Activated T-cell treated with anti-CD3 and anti-CD28 coated beads, Interleukin-2, amount 50 U/mL, for 24 hours (primary cell): ENCODE results near the gene LIF.
"Not testable (repeated sequence)": the region's sequence is repeated elsewhere in the genome, so short reads cannot be mapped to it uniquely, and the experiment has no call there.

Experiments
- DNase-seq: peaks from one replicate; pipeline ENCODE4 v3.0.0-alpha.2; 2020
- H3K27ac Mint-ChIP-seq: 2 replicates; pipeline ENCODE4 v1.8.0; 2020; ENCODE audit warnings: mild to moderate bottlenecking, mixed read lengths
- H3K27me3 Mint-ChIP-seq: 2 replicates; pipeline ENCODE4 v1.8.0; 2020; ENCODE audit warnings: mixed read lengths
- H3K36me3 Mint-ChIP-seq: 2 replicates; pipeline ENCODE4 v1.8.0; 2020; ENCODE audit warnings: low read depth, mixed read lengths
- H3K4me1 Mint-ChIP-seq: 2 replicates; pipeline ENCODE4 v1.8.0; 2020; ENCODE audit warnings: low read depth, mixed read lengths
- H3K4me3 Mint-ChIP-seq: 2 replicates; pipeline ENCODE4 v1.8.0; 2020; ENCODE audit warnings: mild to moderate bottlenecking, moderate library complexity, mixed read lengths
- H3K9me3 Mint-ChIP-seq: 2 replicates; pipeline ENCODE4 v1.8.0; 2020; ENCODE audit warnings: mixed read lengths

Gene LIF

GRCh38 chr22:30236875-30237274 is 9.7 kb downstream of the LIF start:
- DNase-seq, result no peak
- H3K27me3 Mint-ChIP-seq, result no peaks in the 10 kb centered on the region
- no peak overlapping the region for H3K4me3 Mint-ChIP-seq
- peaks cover 22% of the 10 kb centered on the region for H3K36me3 Mint-ChIP-seq
- H3K4me1 Mint-ChIP-seq, result peaks cover 8% of the 10 kb centered on the region
- H3K9me3 Mint-ChIP-seq, result no peaks in the 10 kb centered on the region
- H3K27ac Mint-ChIP-seq, result peak overlapping the region; percentile 22

- Mint-ChIP-seq H3K27ac (peak overlapping the region; percentile 35), H3K9me3 (no peaks in the 10 kb centered on the region), H3K4me1 (peaks cover 7% of the 10 kb centered on the region)
Measured at GRCh38 chr22:30235687-30236170, 10.8 kb downstream of the LIF start.

DNA sequence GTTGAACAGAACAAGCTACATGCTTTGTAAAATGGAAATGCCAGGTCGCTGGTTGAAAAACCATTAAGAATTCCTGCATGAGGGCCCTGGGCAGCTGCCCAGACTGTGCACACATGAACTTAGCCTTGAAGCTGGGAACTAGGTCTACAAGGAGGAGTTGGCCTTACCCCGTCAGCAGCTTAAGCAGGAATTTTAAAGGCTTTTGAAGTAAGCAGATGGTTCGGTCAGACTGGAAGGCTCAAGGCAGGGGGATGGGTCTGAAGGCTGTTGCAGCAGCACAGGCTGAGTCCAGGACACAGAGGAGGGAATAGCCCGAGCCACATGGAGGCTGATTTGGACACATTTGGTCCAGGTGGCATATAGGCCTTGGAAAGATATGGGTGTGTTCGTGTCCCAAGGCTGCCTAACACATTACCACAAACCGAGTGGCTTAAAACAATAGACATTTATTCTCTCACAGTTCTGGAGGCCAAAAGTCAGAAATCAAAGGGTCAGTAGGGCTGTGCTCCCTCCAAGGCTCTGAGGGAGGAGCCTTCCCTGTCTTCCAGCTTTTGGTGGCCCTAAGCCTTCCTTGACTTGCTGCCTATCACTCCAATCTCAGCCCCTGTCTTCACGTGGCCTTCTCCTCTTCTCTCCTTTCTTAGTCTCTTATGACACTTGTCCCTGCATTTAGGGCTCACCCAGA is 11.6 kb downstream of the LIF start:
- no peaks in the 10 kb centered on the region for H3K27me3 Mint-ChIP-seq
- H3K27ac Mint-ChIP-seq, result peak overlapping the region; percentile 2

More at GRCh38 chr22:30235687-30236170, 10.8 kb downstream of the LIF start:
- H3K4me3 Mint-ChIP-seq, result no peak overlapping the region
- H3K27me3 Mint-ChIP-seq, result no peaks in the 10 kb centered on the region
- DNase-seq, result no peak
- H3K36me3 Mint-ChIP-seq, result peaks cover 11% of the 10 kb centered on the region

DNA sequence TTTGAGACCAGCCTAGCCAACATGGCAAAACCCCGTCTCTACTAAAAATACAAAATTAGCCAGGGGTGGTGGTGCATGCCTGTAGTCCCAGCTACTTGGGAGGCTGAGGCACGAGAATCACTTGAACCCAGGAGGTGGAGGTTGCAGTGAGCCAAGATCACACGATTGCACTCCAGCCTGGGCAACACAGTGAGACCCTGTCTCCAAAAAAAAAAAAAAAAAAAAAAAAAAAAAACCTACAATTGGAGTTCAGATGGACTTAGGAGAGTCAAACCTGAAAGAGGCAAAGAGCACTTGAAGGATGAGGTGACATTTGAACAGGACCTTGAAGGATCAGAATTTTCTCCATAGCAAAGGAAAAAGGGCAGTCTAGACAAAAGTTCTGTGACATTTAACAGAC is 12.2 kb downstream of the LIF start:
- not testable (repeated sequence) for H3K4me3 Mint-ChIP-seq, H3K9me3 Mint-ChIP-seq, H3K27me3 Mint-ChIP-seq, DNase-seq, H3K4me1 Mint-ChIP-seq, H3K36me3 Mint-ChIP-seq, H3K27ac Mint-ChIP-seq

More for the DNA sequence above, 11.6 kb downstream of the LIF start:
- no peaks in the 10 kb centered on the region for H3K9me3 Mint-ChIP-seq
- DNase-seq, result no peak
- no peak overlapping the region for H3K4me3 Mint-ChIP-seq
- peaks cover 5% of the 10 kb centered on the region for H3K36me3 Mint-ChIP-seq
- H3K4me1 Mint-ChIP-seq, result peaks cover 5% of the 10 kb centered on the region

- H3K27ac Mint-ChIP-seq, result no peak overlapping the region
- no peaks in the 10 kb centered on the region for H3K36me3 Mint-ChIP-seq
- H3K4me1 Mint-ChIP-seq, result peaks cover 3% of the 10 kb centered on the region
- H3K4me3 Mint-ChIP-seq, result no peak overlapping the region
- H3K9me3 Mint-ChIP-seq, result no peaks in the 10 kb centered on the region
- no peak for DNase-seq
- H3K27me3 Mint-ChIP-seq, result no peaks in the 10 kb centered on the region
Measured at GRCh38 chr22:30233582-30233981, 13.0 kb downstream of the LIF start.

GRCh38 chr22:30232716-30233218 is 13.8 kb downstream of the LIF start:
- H3K9me3 Mint-ChIP-seq, result no peaks in the 10 kb centered on the region
- H3K4me3 Mint-ChIP-seq, result no peak overlapping the region
- DNase-seq, result no peak
- no peak overlapping the region for H3K27ac Mint-ChIP-seq
- peaks cover 6% of the 10 kb centered on the region for H3K4me1 Mint-ChIP-seq
- H3K27me3 Mint-ChIP-seq, result no peaks in the 10 kb centered on the region
- no peaks in the 10 kb centered on the region for H3K36me3 Mint-ChIP-seq

GRCh38 chr22:30230787-30231461 is 15.6 kb downstream of the LIF start:
- Mint-ChIP-seq H3K4me1 (peaks cover 15% of the 10 kb centered on the region), H3K4me3 (no peak overlapping the region), H3K36me3 (no peaks in the 10 kb centered on the region), H3K27ac (no peak overlapping the region), H3K9me3 (no peaks in the 10 kb centered on the region), H3K27me3 (no peaks in the 10 kb centered on the region)
- DNase-seq, result no peak

DNA sequence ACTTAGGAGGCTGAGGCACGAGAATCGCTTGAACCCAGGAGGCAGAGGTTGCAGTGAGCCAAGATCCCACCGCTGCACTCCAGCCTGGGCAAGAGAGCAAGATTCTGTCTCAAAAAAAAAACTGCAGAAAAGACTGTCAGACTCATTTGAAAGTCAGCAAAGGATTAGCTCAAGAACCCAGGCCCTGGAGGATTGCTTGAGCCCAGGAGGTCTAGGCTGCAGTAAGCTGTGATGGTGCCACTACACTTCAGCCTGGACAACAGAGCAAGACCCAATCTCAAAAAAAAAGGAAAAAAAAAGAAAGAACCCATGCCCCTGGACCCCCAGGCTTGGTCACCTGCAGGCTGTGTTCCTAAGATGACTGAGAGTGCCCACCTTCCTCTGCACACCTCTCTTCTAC is 16.2 kb downstream of the LIF start:
- no peaks in the 10 kb centered on the region for H3K36me3 Mint-ChIP-seq

GRCh38 chr22:30228509-30229359 is 17.8 kb downstream of the LIF start:
- Mint-ChIP-seq H3K27me3 (no peaks in the 10 kb centered on the region), H3K4me3 (no peak overlapping the region), H3K4me1 (peaks cover 21% of the 10 kb centered on the region), H3K9me3 (no peaks in the 10 kb centered on the region), H3K36me3 (no peaks in the 10 kb centered on the region), H3K27ac (peak overlapping the region; percentile 50)
- DNase-seq, result no peak

More for the DNA sequence above, 16.2 kb downstream of the LIF start:
- Mint-ChIP-seq H3K4me1 (peaks cover 15% of the 10 kb centered on the region), H3K27me3 (no peaks in the 10 kb centered on the region), H3K27ac (no peak overlapping the region), H3K9me3 (no peaks in the 10 kb centered on the region), H3K4me3 (no peak overlapping the region)
- no peak for DNase-seq

DNA sequence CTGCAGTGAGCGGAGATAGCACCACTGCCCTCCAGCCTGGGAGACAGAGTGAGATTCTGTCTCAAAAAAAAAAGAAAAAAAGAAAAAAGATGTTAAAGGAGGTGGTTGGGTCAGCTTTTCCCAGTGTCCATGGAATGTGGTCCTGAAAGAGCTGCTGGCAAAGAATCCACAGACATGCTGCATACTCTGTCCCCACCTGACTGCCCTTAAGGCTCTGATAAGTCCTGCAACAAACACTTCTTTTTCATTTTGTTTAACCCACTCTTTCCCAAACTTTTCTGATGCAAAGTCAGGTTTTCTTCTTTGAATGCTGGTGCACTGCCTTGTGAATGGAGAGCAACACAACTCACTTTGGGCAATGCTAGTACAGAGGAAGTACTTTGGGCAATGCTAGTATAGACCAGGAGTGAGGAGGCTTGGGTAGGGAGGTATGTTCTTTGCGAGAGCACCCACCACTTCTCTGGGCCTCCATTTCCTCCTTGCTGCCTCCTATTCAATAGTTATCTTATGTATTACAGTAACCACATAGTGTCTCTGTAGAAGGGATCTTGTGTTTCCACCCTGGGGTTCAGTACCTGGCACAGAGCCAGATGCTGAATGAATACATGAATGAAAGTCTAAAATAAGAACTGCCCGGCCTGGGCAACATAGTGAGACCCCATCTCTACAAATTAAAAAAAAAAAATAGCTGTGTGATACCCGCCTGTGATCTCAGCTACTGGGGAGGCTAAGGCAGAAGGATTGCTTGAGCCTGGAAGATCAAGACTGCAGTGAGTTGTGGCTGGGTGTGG is 18.9 kb downstream of the LIF start:
- no peak for DNase-seq
- H3K27ac Mint-ChIP-seq, result peak overlapping the region; percentile 27

DNA sequence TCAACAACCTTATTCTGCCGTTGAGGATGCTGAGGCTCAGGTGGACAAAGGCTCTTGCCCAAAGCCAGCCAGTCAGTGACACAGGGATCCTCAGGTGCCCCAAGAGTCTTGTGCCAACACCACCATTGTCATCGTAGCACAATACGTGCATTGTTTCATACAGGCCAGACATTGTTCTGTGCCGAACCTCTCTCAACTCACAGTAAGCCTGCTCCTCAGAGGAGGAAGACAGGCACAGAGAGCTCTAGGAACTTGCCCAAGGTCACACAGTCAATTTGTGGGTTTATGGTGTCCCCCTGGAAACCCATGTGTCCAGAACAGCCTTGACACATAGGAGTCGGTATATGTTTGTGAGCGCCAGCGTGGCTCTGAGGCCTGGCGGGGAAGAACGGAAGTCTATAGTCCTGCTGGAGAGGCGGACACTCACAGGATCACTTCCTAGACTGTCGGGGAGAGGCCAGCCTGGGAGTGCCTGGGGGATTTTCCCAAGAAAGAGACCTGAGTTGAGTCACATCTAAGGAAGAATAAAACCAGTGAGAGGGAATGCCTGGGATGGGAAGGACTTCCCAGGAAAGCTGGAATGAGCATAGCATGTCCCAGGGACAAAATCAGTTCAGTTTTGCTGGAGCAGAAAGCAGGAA is 20.2 kb downstream of the LIF start:
- H3K4me3 Mint-ChIP-seq, result no peak overlapping the region
- no peaks in the 10 kb centered on the region for H3K36me3 Mint-ChIP-seq
- peak overlapping the region; percentile 48 for H3K27ac Mint-ChIP-seq
- H3K9me3 Mint-ChIP-seq, result no peaks in the 10 kb centered on the region
- peaks cover 44% of the 10 kb centered on the region for H3K4me1 Mint-ChIP-seq
- H3K27me3 Mint-ChIP-seq, result no peaks in the 10 kb centered on the region
- no peak for DNase-seq

More for the DNA sequence above, 18.9 kb downstream of the LIF start:
- Mint-ChIP-seq H3K4me3 (no peak overlapping the region), H3K27me3 (no peaks in the 10 kb centered on the region), H3K4me1 (peaks cover 31% of the 10 kb centered on the region), H3K9me3 (no peaks in the 10 kb centered on the region), H3K36me3 (no peaks in the 10 kb centered on the region)

GRCh38 chr22:30225220-30225927 is 21.2 kb downstream of the LIF start:
- H3K36me3 Mint-ChIP-seq, result no peaks in the 10 kb centered on the region
- peaks cover 53% of the 10 kb centered on the region for H3K4me1 Mint-ChIP-seq
- no peak overlapping the region for H3K27ac Mint-ChIP-seq
- no peaks in the 10 kb centered on the region for H3K9me3 Mint-ChIP-seq
- H3K4me3 Mint-ChIP-seq, result no peak overlapping the region
- H3K27me3 Mint-ChIP-seq, result no peaks in the 10 kb centered on the region
- no peak for DNase-seq
